ENCODE measurements around the gene ANO2. TPM values are rescaled to one million over a fixed set of nuclear protein-coding genes. Genes with fewer than 3 reads are reported as not detected.

ANO2 gene
- polyA plus RNA-seq, 2 donors, result 1.3 to 1.4 TPM

GRCh38 chr12:5948696-5949095 lies 3.6 kb upstream of the ANO2 start:
- H3K9me3 ChIP-seq (ENCODE audit: control insufficient read depth in 2 of 2, insufficient read depth in 1 of 2, low read depth in 1 of 2, low read length in 1 of 2), result no peaks in the 10 kb centered on the region
- H3K27me3 ChIP-seq (ENCODE audit: control insufficient read depth in 1 of 2, insufficient read depth in 2 of 2, low read length in 2 of 2), result peaks cover 0 to 5% of the 10 kb centered on the region in 2 donors
- 72 to 73% methylated on average over 3 of the region's 3 CpGs for WGBS, 2 donors
- no peak overlapping the region for H3K27ac ChIP-seq (ENCODE audit: low read depth in 2 of 2, low read length in 1 of 2)
- H3K4me1 ChIP-seq (ENCODE audit: control insufficient read depth in 2 of 2, insufficient read depth in 2 of 2, low read length in 1 of 2), result peaks cover 0 to 3% of the 10 kb centered on the region in 2 donors
- H3K4me3 ChIP-seq (ENCODE audit: low read depth in 1 of 2, low read length in 2 of 2), result no peak overlapping the region
- H3K36me3 ChIP-seq (ENCODE audit: control insufficient read depth in 2 of 2, insufficient read depth in 2 of 2, low read length in 1 of 2), result peaks cover 2 to 10% of the 10 kb centered on the region in 2 donors

GRCh38 chr12:5947006-5947405 lies 1.9 kb upstream of the ANO2 start:
- Histone ChIP-seq H3K27me3 (ENCODE audit: control insufficient read depth in 1 of 2, insufficient read depth in 2 of 2, low read length in 2 of 2) (peaks cover 0 to 5% of the 10 kb centered on the region in 2 donors), H3K4me3 (ENCODE audit: low read depth in 1 of 2, low read length in 2 of 2) (no peak overlapping the region), H3K27ac (ENCODE audit: low read depth in 2 of 2, low read length in 1 of 2) (no peak overlapping the region), H3K4me1 (ENCODE audit: control insufficient read depth in 2 of 2, insufficient read depth in 2 of 2, low read length in 1 of 2) (peaks cover 0 to 3% of the 10 kb centered on the region in 2 donors), H3K9me3 (ENCODE audit: control insufficient read depth in 2 of 2, insufficient read depth in 1 of 2, low read depth in 1 of 2, low read length in 1 of 2) (no peaks in the 10 kb centered on the region), H3K36me3 (ENCODE audit: control insufficient read depth in 2 of 2, insufficient read depth in 2 of 2, low read length in 1 of 2) (peaks cover 0 to 10% of the 10 kb centered on the region in 2 donors)
- 72 to 92% methylated on average over 1 of the region's 1 CpG for WGBS, 2 donors

GRCh38 chr12:5946388-5946787 lies 1.3 kb upstream of the ANO2 start:
- Histone ChIP-seq H3K27me3 (ENCODE audit: control insufficient read depth in 1 of 2, insufficient read depth in 2 of 2, low read length in 2 of 2) (peaks cover 0 to 5% of the 10 kb centered on the region in 2 donors), H3K36me3 (ENCODE audit: control insufficient read depth in 2 of 2, insufficient read depth in 2 of 2, low read length in 1 of 2) (peaks cover 0 to 10% of the 10 kb centered on the region in 2 donors), H3K27ac (ENCODE audit: low read depth in 2 of 2, low read length in 1 of 2) (no peak overlapping the region), H3K4me3 (ENCODE audit: low read depth in 1 of 2, low read length in 2 of 2) (no peak overlapping the region), H3K4me1 (ENCODE audit: control insufficient read depth in 2 of 2, insufficient read depth in 2 of 2, low read length in 1 of 2) (peaks cover 0 to 3% of the 10 kb centered on the region in 2 donors), H3K9me3 (ENCODE audit: control insufficient read depth in 2 of 2, insufficient read depth in 1 of 2, low read depth in 1 of 2, low read length in 1 of 2) (no peaks in the 10 kb centered on the region)
- WGBS, 2 donors, result 74 to 85% methylated on average over 2 of the region's 2 CpGs

DNA sequence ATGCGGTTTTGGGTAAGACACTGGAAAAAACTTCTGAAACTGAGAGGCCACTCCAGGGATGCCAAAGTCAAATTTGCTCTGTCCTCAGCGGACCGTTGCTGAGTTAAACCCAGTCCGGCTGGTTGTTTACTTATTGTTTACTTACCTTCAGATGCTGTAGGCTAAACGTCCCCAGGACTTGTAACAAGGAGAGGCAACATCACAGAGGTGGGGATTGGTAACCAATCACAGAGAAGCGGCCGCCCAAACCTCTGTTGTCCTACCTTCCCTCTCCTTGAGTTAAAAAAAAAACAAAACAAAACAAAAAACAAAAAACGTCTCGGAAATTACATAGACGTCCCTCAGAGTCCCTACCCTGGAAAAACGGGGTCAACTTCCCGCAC lies 380 bp downstream of the ANO2 start:
- peaks cover 0 to 5% of the 10 kb centered on the region in 2 donors for H3K27me3 ChIP-seq (ENCODE audit: control insufficient read depth in 1 of 2, insufficient read depth in 2 of 2, low read length in 2 of 2)
- no peak overlapping the region for H3K27ac ChIP-seq (ENCODE audit: low read depth in 2 of 2, low read length in 1 of 2)
- H3K36me3 ChIP-seq (ENCODE audit: control insufficient read depth in 2 of 2, insufficient read depth in 2 of 2, low read length in 1 of 2), result peaks cover 0 to 9% of the 10 kb centered on the region in 2 donors
- H3K4me1 ChIP-seq (ENCODE audit: control insufficient read depth in 2 of 2, insufficient read depth in 2 of 2, low read length in 1 of 2), result peaks cover 0 to 3% of the 10 kb centered on the region in 2 donors
- no peaks in the 10 kb centered on the region for H3K9me3 ChIP-seq (ENCODE audit: control insufficient read depth in 2 of 2, insufficient read depth in 1 of 2, low read depth in 1 of 2, low read length in 1 of 2)
- peak overlapping the region; percentile 25 to 40 for H3K4me3 ChIP-seq (ENCODE audit: low read depth in 1 of 2, low read length in 2 of 2)
- 20 to 21% methylated on average over 12 of the region's 12 CpGs for WGBS, 2 donors

DNA sequence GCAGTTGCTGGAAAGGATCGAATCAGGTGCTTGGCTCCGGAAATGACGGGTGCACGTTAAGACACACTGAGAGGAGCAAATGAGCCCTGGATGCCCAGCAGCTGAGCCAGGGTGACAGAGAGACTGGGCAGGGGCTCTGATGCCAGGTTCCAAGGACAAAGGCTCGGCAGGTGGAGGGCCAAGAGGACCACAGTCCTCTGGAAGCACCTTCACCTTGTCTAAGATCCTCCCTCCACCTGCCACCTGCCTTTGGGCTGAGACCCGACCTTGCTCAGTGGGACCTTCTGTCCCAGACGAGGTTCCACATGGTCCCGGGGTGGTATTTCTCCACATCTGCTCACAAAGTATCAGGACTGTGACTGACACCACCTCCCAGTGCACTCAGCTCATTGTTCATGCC lies 1.0 kb downstream of the ANO2 start:
- Histone ChIP-seq H3K9me3 (ENCODE audit: control insufficient read depth in 2 of 2, insufficient read depth in 1 of 2, low read depth in 1 of 2, low read length in 1 of 2) (no peaks in the 10 kb centered on the region), H3K36me3 (ENCODE audit: control insufficient read depth in 2 of 2, insufficient read depth in 2 of 2, low read length in 1 of 2) (peaks cover 0 to 6% of the 10 kb centered on the region in 2 donors), H3K4me3 (ENCODE audit: low read depth in 1 of 2, low read length in 2 of 2) (no peak overlapping the region), H3K27ac (ENCODE audit: low read depth in 2 of 2, low read length in 1 of 2) (no peak overlapping the region), H3K4me1 (ENCODE audit: control insufficient read depth in 2 of 2, insufficient read depth in 2 of 2, low read length in 1 of 2) (peaks cover 0 to 3% of the 10 kb centered on the region in 2 donors), H3K27me3 (ENCODE audit: control insufficient read depth in 1 of 2, insufficient read depth in 2 of 2, low read length in 2 of 2) (peaks cover 0 to 5% of the 10 kb centered on the region in 2 donors)
- WGBS, 2 donors, result 81 to 83% methylated on average over 8 of the region's 8 CpGs

DNA sequence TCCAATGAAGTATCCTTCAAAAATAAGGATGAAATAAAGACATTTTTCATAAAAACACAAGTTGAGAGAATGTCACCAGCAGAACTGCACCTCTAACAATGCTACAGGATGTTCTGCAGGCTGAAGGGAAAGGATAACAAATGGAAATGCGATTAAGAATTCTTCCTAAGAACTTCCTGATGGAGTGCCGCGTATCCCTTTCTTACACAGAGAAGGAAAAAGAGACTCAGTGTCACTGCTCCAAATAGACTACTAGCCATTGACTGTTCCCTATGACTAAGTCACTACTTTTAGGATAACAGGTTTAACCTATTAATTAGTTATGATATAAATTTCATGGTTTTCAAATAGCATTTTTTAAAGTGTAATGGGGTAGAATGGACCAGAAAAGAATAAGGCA lies 3.2 kb downstream of the ANO2 start:
- H3K27me3 ChIP-seq (ENCODE audit: control insufficient read depth in 1 of 2, insufficient read depth in 2 of 2, low read length in 2 of 2), result peaks cover 0 to 5% of the 10 kb centered on the region in 2 donors
- H3K36me3 ChIP-seq (ENCODE audit: control insufficient read depth in 2 of 2, insufficient read depth in 2 of 2, low read length in 1 of 2), result no peaks in the 10 kb centered on the region
- H3K4me1 ChIP-seq (ENCODE audit: control insufficient read depth in 2 of 2, insufficient read depth in 2 of 2, low read length in 1 of 2), result peaks cover 0 to 3% of the 10 kb centered on the region in 2 donors
- no peak overlapping the region for H3K4me3 ChIP-seq (ENCODE audit: low read depth in 1 of 2, low read length in 2 of 2)
- H3K9me3 ChIP-seq (ENCODE audit: control insufficient read depth in 2 of 2, insufficient read depth in 1 of 2, low read depth in 1 of 2, low read length in 1 of 2), result no peaks in the 10 kb centered on the region
- WGBS, 2 donors, result 80 to 82% methylated on average over 3 of the region's 3 CpGs
- no peak overlapping the region for H3K27ac ChIP-seq (ENCODE audit: low read depth in 2 of 2, low read length in 1 of 2)

DNA sequence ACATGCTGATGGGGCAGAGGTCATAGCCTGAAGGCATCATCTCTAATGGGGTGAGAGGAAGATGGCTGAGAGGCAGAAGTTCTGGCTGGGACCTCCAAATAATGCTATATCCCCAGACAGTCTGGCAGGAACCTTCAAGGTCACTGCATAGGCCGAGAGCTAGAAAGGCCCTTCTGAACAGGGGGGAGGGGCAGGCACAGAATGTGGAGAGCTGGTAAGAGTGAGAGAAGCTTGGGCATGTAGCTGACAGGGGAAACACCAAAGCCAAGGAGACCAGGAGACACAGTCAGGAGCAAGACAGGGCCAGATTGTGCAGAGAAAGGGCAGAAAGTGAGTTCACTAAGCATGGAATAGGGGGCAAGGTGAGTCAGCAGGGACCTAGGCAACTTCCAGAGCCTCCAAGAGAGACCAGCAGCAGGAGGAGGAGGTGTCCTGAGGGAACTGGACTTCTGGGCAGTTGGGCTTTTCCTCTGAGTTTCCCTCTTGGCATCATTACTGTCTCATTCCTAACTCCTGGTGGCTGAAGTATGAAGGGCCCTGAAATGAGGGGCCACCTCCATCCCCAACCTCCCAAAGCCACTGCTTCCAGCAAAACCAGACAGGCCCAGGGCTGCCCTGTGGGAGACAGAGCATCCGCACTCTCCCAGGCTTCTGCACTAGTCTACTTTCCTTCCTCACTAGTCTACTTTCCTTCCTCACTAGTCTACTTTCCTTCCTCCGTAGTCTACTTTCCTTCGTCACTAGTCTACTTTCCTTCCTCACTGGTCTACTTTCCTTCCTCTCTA lies 17.1 kb downstream of the ANO2 start:
- 81 to 84% methylated on average over 4 of the region's 4 CpGs for WGBS, 2 donors
- Histone ChIP-seq H3K36me3 (ENCODE audit: control insufficient read depth in 2 of 2, insufficient read depth in 2 of 2, low read length in 1 of 2) (no peaks in the 10 kb centered on the region), H3K27ac (ENCODE audit: low read depth in 2 of 2, low read length in 1 of 2) (no peak overlapping the region), H3K4me3 (ENCODE audit: low read depth in 1 of 2, low read length in 2 of 2) (no peak overlapping the region), H3K27me3 (ENCODE audit: control insufficient read depth in 1 of 2, insufficient read depth in 2 of 2, low read length in 2 of 2) (peaks cover 0 to 2% of the 10 kb centered on the region in 2 donors), H3K4me1 (ENCODE audit: control insufficient read depth in 2 of 2, insufficient read depth in 2 of 2, low read length in 1 of 2) (no peaks in the 10 kb centered on the region), H3K9me3 (ENCODE audit: control insufficient read depth in 2 of 2, insufficient read depth in 1 of 2, low read depth in 1 of 2, low read length in 1 of 2) (no peaks in the 10 kb centered on the region)

DNA sequence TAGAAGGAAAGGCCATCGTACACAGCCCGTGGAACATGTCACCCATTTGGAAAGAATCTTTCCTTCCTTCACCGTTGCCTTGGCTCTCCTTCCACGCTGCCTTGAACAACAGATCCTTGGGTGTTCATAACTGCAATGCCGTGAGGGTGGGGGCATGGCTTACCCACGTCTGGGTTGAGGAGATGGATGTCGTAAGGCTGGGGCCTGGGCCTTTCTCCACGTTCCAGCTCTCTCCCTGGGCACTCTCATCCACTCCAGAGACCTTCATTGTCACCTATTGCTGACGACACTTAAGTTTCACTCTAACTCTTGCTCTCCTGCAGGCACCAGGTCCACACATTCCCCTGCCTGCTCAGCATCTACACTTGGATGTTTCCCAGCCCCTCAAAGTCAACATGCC lies 19.4 kb downstream of the ANO2 start:
- H3K4me3 ChIP-seq (ENCODE audit: low read depth in 1 of 2, low read length in 2 of 2), result no peak overlapping the region
- peaks cover 0 to 2% of the 10 kb centered on the region in 2 donors for H3K27me3 ChIP-seq (ENCODE audit: control insufficient read depth in 1 of 2, insufficient read depth in 2 of 2, low read length in 2 of 2)
- no peaks in the 10 kb centered on the region for H3K4me1 ChIP-seq (ENCODE audit: control insufficient read depth in 2 of 2, insufficient read depth in 2 of 2, low read length in 1 of 2)
- H3K9me3 ChIP-seq (ENCODE audit: control insufficient read depth in 2 of 2, insufficient read depth in 1 of 2, low read depth in 1 of 2, low read length in 1 of 2), result no peaks in the 10 kb centered on the region
- no peaks in the 10 kb centered on the region for H3K36me3 ChIP-seq (ENCODE audit: control insufficient read depth in 2 of 2, insufficient read depth in 2 of 2, low read length in 1 of 2)
- H3K27ac ChIP-seq (ENCODE audit: low read depth in 2 of 2, low read length in 1 of 2), result no peak overlapping the region
- 78 to 83% methylated on average over 9 of the region's 9 CpGs for WGBS, 2 donors

GRCh38 chr12:5924342-5924741 lies 20.7 kb downstream of the ANO2 start:
- Histone ChIP-seq H3K36me3 (ENCODE audit: control insufficient read depth in 2 of 2, insufficient read depth in 2 of 2, low read length in 1 of 2) (no peaks in the 10 kb centered on the region), H3K9me3 (ENCODE audit: control insufficient read depth in 2 of 2, insufficient read depth in 1 of 2, low read depth in 1 of 2, low read length in 1 of 2) (no peaks in the 10 kb centered on the region), H3K27me3 (ENCODE audit: control insufficient read depth in 1 of 2, insufficient read depth in 2 of 2, low read length in 2 of 2) (no peaks in the 10 kb centered on the region), H3K4me1 (ENCODE audit: control insufficient read depth in 2 of 2, insufficient read depth in 2 of 2, low read length in 1 of 2) (no peaks in the 10 kb centered on the region), H3K27ac (ENCODE audit: low read depth in 2 of 2, low read length in 1 of 2) (no peak overlapping the region), H3K4me3 (ENCODE audit: low read depth in 1 of 2, low read length in 2 of 2) (no peak overlapping the region)
- whole genome bisulfite sequencing, 2 donors, result 63 to 66% methylated on average over 7 of the region's 7 CpGs

DNA sequence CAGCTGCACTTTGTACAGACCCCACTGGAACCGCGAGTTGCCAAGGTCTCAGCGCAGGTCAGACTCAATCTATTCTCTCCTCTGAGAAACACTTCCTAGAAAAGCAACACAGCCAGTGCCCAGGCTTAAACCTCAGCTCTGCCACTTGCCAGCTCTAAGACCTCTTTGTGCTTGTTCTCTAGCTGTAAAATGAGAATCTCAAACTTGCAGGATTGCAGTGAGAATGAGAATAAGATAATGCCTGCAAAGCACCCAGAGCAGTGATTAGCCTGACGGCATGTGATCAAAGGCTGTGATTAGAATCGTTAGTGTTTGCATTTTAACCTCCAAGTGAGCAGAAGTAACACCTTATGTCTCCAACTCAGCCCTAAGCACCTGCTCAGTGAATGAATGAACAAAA lies 21.3 kb downstream of the ANO2 start:
- no peaks in the 10 kb centered on the region for H3K27me3 ChIP-seq (ENCODE audit: control insufficient read depth in 1 of 2, insufficient read depth in 2 of 2, low read length in 2 of 2)
- H3K9me3 ChIP-seq (ENCODE audit: control insufficient read depth in 2 of 2, insufficient read depth in 1 of 2, low read depth in 1 of 2, low read length in 1 of 2), result peaks cover 0 to 4% of the 10 kb centered on the region in 2 donors
- H3K4me1 ChIP-seq (ENCODE audit: control insufficient read depth in 2 of 2, insufficient read depth in 2 of 2, low read length in 1 of 2), result no peaks in the 10 kb centered on the region
- H3K36me3 ChIP-seq (ENCODE audit: control insufficient read depth in 2 of 2, insufficient read depth in 2 of 2, low read length in 1 of 2), result no peaks in the 10 kb centered on the region
- no peak overlapping the region for H3K4me3 ChIP-seq (ENCODE audit: low read depth in 1 of 2, low read length in 2 of 2)
- H3K27ac ChIP-seq (ENCODE audit: low read depth in 2 of 2, low read length in 1 of 2), result no peak overlapping the region
- WGBS, 2 donors, result 63 to 66% methylated on average over 5 of the region's 5 CpGs
